ENCODE results near the gene KCNQ2.

Gene KCNQ2

GRCh38 chr20:63351326-63351700 lies 121.1 kb downstream of the KCNQ2 start:
- Histone ChIP-seq H3K27me3 (ENCODE audit: low read length) (no peaks in the 10 kb centered on the region), H3K9me2 (replicated peaks; ENCODE audit: insufficient read depth, low read length) (no peaks in the 10 kb centered on the region), H3K9ac (ENCODE audit: low read length) (no peak overlapping the region), H3F3A (ENCODE audit: insufficient read depth) (no peaks in the 10 kb centered on the region), H3K36me3 (ENCODE audit: low read length) (no peaks in the 10 kb centered on the region), H3K4me2 (ENCODE audit: low read depth, low read length, poor library complexity, severe bottlenecking) (no peak overlapping the region), H3K4me3 (ENCODE audit: insufficient read depth, low read length, poor library complexity, severe bottlenecking) (no peak overlapping the region), H3K79me2 (ENCODE audit: insufficient read depth, low read length) (no peaks in the 10 kb centered on the region), H4K20me1 (ENCODE audit: low read depth, low read length) (no peaks in the 10 kb centered on the region), H3K9me3 (ENCODE audit: insufficient read depth, low read length) (no peaks in the 10 kb centered on the region), H3K27ac (ENCODE audit: low read depth, low read length) (no peak overlapping the region), H2AFZ (ENCODE audit: low read depth, low read length, severe bottlenecking) (no peak overlapping the region)
- no peak for TF ChIP-seq CTCF (IDR thresholded peaks at IDR 0.05; ENCODE audit: insufficient read depth, low read length, poor library complexity, severe bottlenecking)
- TF ChIP-seq EZH2phosphoT487 (conservative IDR thresholded peaks at IDR 0.05; ENCODE audit: low read length), result no peak

DNA sequence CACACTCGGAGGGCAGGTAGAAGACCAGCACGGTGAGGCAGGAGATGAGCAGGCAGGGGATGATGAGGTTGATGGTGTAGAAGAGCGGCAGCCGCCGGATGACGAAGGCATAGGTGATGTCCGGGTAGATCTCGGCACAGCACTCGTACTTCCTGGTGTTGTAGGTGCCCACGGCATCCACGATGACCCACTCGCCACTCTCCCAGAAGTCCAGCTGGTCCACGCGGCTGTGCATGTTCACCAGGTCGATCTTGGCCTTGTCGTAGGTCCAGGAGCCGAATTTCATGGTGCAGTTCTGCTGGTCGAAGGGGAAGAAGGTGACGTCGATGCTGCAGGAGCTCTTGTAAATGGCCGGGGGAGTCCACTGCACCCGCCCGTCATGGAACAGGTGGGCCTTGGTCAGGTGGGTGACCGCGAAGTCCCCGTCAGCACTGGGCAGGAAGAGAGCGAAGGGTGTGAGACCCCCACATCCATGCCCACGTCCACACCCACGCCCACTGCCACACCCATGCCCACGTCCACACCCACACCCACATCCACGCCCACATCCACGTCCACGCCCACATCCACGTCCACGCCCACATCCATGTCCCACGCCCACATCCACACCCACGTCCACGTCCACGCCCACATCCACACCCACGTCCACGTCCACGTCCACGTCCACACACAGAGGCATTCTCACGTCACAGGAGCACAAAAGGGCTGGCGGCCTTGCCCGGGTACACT lies 121.7 kb downstream of the KCNQ2 start:
- no peaks in the 10 kb centered on the region for H3K9me3 ChIP-seq (ENCODE audit: insufficient read depth, low read length)
- no peak overlapping the region for H3K9ac ChIP-seq (ENCODE audit: low read length)
- no peak overlapping the region for H3K4me2 ChIP-seq (ENCODE audit: low read depth, low read length, poor library complexity, severe bottlenecking)
- TF ChIP-seq EZH2phosphoT487 (conservative IDR thresholded peaks at IDR 0.05; ENCODE audit: low read length), result no peak
- TF ChIP-seq CTCF (IDR thresholded peaks at IDR 0.05; ENCODE audit: insufficient read depth, low read length, poor library complexity, severe bottlenecking), result no peak
- H3K9me2 ChIP-seq (replicated peaks; ENCODE audit: insufficient read depth, low read length), result no peaks in the 10 kb centered on the region
- no peaks in the 10 kb centered on the region for H3K27me3 ChIP-seq (ENCODE audit: low read length)
- no peaks in the 10 kb centered on the region for H4K20me1 ChIP-seq (ENCODE audit: low read depth, low read length)
- no peak overlapping the region for H3K27ac ChIP-seq (ENCODE audit: low read depth, low read length)
- H2AFZ ChIP-seq (ENCODE audit: low read depth, low read length, severe bottlenecking), result no peak overlapping the region
- H3F3A ChIP-seq (ENCODE audit: insufficient read depth), result no peaks in the 10 kb centered on the region
- no peaks in the 10 kb centered on the region for H3K79me2 ChIP-seq (ENCODE audit: insufficient read depth, low read length)
- H3K36me3 ChIP-seq (ENCODE audit: low read length), result no peaks in the 10 kb centered on the region
- H3K4me3 ChIP-seq (ENCODE audit: insufficient read depth, low read length, poor library complexity, severe bottlenecking), result no peak overlapping the region

Data from SU-DHL-6 (cell line).